Measurements from ENCODE around the gene BRD3OS. TPM values are rescaled to one million over a fixed set of nuclear protein-coding genes. Genes with fewer than 3 reads are reported as not detected.

Gene BRD3OS
- total RNA-seq, 6 donors from 2014 or later, result 7.0 to 17.8 (median 11.6) TPM

DNA sequence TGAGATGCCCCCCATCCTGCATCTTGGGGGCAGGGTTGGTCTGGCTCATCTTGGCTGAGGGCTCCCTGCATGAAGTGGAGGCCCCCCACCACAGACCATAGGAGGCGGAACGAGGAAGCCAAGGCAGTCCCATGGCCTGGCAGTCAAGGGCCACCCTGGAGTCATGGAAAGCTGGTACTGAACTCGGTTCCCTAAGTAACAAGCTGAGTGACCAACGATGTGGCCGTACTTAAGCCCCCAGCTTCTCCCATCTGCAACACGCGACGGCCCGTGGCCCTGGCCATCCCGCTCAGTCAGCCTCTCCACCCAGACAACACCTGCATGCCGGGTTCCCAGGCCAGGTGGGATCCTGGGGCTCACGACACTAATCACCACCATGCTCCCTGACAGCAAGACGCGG is 25.4 kb downstream of the BRD3OS start:
- ATAC-seq (ENCODE audit: low FRiP score in 2 of 2) (no peak), DNase-seq (peak in 1 of 2 donors; percentile 66)
- Histone ChIP-seq H3K9me3 (no peaks in the 10 kb centered on the region), H3K4me3 (no peak overlapping the region), H3K36me3 (peaks cover 21 to 77% (median 74%) of the 10 kb centered on the region in 4 donors), H3K27me3 (no peaks in the 10 kb centered on the region), H3K27ac (no peak overlapping the region), H3K4me1 (peaks cover 8 to 14% (median 9%) of the 10 kb centered on the region in 4 donors)
- 89 to 100% methylated on average over 9 to 14 of the region's 14 CpGs for WGBS, 2 donors
- TF ChIP-seq POLR2AphosphoS5 (IDR thresholded peaks at IDR 0.05), result no peak
- TF ChIP-seq, protein P1, sequence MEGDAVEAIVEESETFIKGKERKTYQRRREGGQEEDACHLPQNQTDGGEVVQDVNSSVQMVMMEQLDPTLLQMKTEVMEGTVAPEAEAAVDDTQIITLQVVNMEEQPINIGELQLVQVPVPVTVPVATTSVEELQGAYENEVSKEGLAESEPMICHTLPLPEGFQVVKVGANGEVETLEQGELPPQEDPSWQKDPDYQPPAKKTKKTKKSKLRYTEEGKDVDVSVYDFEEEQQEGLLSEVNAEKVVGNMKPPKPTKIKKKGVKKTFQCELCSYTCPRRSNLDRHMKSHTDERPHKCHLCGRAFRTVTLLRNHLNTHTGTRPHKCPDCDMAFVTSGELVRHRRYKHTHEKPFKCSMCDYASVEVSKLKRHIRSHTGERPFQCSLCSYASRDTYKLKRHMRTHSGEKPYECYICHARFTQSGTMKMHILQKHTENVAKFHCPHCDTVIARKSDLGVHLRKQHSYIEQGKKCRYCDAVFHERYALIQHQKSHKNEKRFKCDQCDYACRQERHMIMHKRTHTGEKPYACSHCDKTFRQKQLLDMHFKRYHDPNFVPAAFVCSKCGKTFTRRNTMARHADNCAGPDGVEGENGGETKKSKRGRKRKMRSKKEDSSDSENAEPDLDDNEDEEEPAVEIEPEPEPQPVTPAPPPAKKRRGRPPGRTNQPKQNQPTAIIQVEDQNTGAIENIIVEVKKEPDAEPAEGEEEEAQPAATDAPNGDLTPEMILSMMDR (IDR thresholded peaks at IDR 0.05), result no peak
- TF ChIP-seq POLR2A (IDR thresholded peaks at IDR 0.05), result no peak
- TF ChIP-seq EP300 (IDR thresholded peaks at IDR 0.05), result no peak

DNA sequence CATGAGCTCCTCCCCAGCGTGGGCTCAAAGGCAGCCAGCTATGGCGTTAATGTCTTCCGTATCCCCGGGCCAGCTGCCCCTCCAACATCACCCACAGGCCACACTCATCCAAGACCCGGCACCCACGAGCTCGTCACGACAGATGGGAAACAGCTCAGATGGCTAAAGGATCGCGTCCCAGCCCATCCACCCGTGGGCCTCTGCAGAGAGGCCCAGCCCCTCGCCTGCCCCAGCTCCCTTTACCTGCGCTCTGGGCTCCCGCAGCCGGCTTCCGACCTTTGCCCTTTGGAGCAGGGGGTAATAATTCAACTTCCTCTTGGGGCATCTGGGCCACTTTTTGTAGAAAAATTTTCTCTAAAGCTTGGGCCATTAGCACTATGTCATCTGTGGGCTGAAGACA is 26.0 kb downstream of the BRD3OS start:
- H3K9me3 ChIP-seq, result no peaks in the 10 kb centered on the region
- TF ChIP-seq, protein P1 (IDR thresholded peaks at IDR 0.05), result no peak
- TF ChIP-seq EP300 (IDR thresholded peaks at IDR 0.05) (no peak), POLR2AphosphoS5 (IDR thresholded peaks at IDR 0.05) (no peak), POLR2A (IDR thresholded peaks at IDR 0.05) (no peak)
- H3K4me3 ChIP-seq, result no peak overlapping the region
- H3K4me1 ChIP-seq, result peaks cover 14 to 19% (median 15%) of the 10 kb centered on the region in 4 donors
- ATAC-seq (ENCODE audit: low FRiP score in 2 of 2) (no peak), DNase-seq (peak in 1 of 2 donors; percentile 46)
- H3K27ac ChIP-seq, result no peak overlapping the region
- peaks cover 21 to 72% (median 68%) of the 10 kb centered on the region in 4 donors for H3K36me3 ChIP-seq
- 91 to 97% methylated on average over 10 to 16 of the region's 16 CpGs for WGBS, 2 donors
- H3K27me3 ChIP-seq, result no peaks in the 10 kb centered on the region

DNA sequence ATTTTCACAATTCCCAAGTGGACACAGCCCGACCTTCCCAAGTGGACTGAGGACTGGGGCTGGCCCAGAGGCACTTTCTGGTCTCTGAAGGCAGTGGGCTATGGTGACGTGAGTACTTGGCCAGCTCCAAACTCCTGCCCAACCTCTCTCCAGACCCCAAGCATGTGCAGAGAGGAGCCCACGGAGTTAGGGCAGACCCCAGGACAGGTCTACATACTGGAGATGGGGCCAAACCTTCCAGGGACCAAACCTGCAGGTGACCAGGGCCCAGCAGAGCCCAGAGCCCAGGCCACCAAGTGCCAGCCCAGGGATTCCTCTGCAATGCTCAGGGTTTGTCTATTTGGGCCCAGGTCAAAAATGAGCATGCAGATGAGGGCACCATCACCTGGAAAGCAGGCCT is 27.2 kb downstream of the BRD3OS start:
- peaks cover 20 to 60% (median 56%) of the 10 kb centered on the region in 4 donors for H3K36me3 ChIP-seq

DNA sequence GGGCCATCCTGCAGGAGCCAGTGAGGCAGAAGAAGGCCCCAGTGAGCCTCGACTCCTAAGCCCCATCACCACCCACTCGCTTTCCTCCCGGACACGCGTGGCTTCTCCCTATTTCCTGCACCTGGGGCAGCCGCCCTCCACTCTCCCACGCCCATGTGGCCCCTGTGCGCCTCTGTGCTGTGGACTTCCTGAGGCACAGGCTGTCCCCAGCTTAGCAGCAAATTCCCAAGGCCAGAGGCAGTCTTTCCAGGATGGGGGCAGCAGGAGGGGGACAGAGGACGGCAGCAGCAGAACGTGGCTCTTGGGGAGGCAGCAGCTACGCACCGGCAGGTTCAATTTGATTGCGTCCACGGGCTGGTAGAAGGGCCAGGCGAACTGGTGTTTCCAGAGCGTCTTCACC is 27.7 kb downstream of the BRD3OS start:
- peaks cover 17 to 55% (median 51%) of the 10 kb centered on the region in 4 donors for H3K36me3 ChIP-seq
- no peak overlapping the region for H3K4me3 ChIP-seq
- no peaks in the 10 kb centered on the region for H3K9me3 ChIP-seq
- 94 to 96% methylated on average over 16 of the region's 16 CpGs for WGBS, 2 donors
- no peak overlapping the region for H3K27ac ChIP-seq
- no peak for TF ChIP-seq POLR2AphosphoS5 (IDR thresholded peaks at IDR 0.05)
- TF ChIP-seq, protein P1 (IDR thresholded peaks at IDR 0.05), result no peak
- no peak for TF ChIP-seq EP300 (IDR thresholded peaks at IDR 0.05)
- TF ChIP-seq POLR2A (IDR thresholded peaks at IDR 0.05), result no peak
- DNase-seq (no peak), ATAC-seq (ENCODE audit: low FRiP score in 2 of 2) (no peak)
- H3K4me1 ChIP-seq, result peaks cover 24 to 36% (median 30%) of the 10 kb centered on the region in 4 donors
- H3K27me3 ChIP-seq, result no peaks in the 10 kb centered on the region

More for the DNA sequence above, 27.2 kb downstream of the BRD3OS start:
- TF ChIP-seq, protein P1 (IDR thresholded peaks at IDR 0.05), result no peak
- TF ChIP-seq POLR2A (IDR thresholded peaks at IDR 0.05), result no peak
- no peak for TF ChIP-seq EP300 (IDR thresholded peaks at IDR 0.05)
- TF ChIP-seq POLR2AphosphoS5 (IDR thresholded peaks at IDR 0.05), result no peak
- Histone ChIP-seq H3K27ac (no peak overlapping the region), H3K4me1 (peaks cover 21 to 31% (median 26%) of the 10 kb centered on the region in 4 donors), H3K4me3 (no peak overlapping the region), H3K9me3 (no peaks in the 10 kb centered on the region), H3K27me3 (no peaks in the 10 kb centered on the region)
- ATAC-seq (ENCODE audit: low FRiP score in 2 of 2) (no peak), DNase-seq (no peak)
- WGBS, 2 donors, result 90 to 94% methylated on average over 3 of the region's 3 CpGs

DNA sequence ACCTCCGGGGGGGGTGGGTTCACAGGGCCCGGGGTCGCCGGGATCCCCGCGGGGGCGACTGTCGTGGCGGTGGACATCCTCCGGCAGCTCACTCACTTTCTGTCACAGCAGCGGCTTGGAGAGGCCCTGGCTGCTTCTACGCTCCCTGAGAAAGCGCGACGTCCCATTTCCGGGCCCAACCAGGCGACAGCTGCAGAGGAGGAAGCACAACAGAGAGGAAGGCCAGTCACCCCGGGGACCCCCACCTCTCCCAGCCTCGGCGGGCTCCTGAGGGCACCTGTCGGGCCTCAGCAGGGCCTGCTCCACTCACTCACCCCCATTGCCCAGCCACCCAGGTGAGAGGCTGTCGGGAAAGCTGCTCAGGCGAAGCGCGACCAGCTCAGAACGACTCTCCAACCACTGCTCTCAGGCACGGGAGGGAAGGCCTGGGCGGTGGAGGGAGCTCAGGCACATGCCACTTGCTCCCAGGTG is 28.2 kb downstream of the BRD3OS start:
- Histone ChIP-seq H3K9me3 (no peaks in the 10 kb centered on the region), H3K36me3 (peaks cover 14 to 50% (median 47%) of the 10 kb centered on the region in 4 donors), H3K4me1 (peaks cover 29 to 41% (median 35%) of the 10 kb centered on the region in 4 donors), H3K27ac (no peak overlapping the region), H3K27me3 (no peaks in the 10 kb centered on the region), H3K4me3 (no peak overlapping the region)
- DNase-seq (peak in 1 of 2 donors; percentile 75), ATAC-seq (ENCODE audit: low FRiP score in 2 of 2) (no peak)
- 73 to 82% methylated on average over 6 to 25 of the region's 28 CpGs for WGBS, 2 donors
- TF ChIP-seq POLR2AphosphoS5 (IDR thresholded peaks at IDR 0.05), result no peak
- no peak for TF ChIP-seq EP300 (IDR thresholded peaks at IDR 0.05)
- TF ChIP-seq, protein P1 (IDR thresholded peaks at IDR 0.05), result no peak
- no peak for TF ChIP-seq POLR2A (IDR thresholded peaks at IDR 0.05)

Data from upper lobe of left lung (tissue), 6 donors.